IMR-90 (cell line): ENCODE results near the gene ITGAE. TPM values are rescaled to one million over a fixed set of nuclear protein-coding genes. Genes with fewer than 3 reads are reported as not detected.

Experiments used
- ATAC-seq: fragments of 200-7000 bp; cut with Tn5 transposase; 2 replicates; pipeline ENCODE4 v1.9.1; 2020; ENCODE audit warnings: low read depth, mild to moderate bottlenecking, moderate library complexity
- BruUV-seq: library from RNA; stranded (reverse); fragments of 400-500 nt; replicated peaks from 2 replicates; lab custom pipeline; 2021; lab: Mats Ljungman, UMichigan
- CTCF ChIA-PET: fragments of 300-600 bp; formaldehyde crosslinking; extraction: SDS; loops from one replicate; lab custom pipeline; 2021; ENCODE audit warnings: antibody characterized with exemption; lab: Yijun Ruan, JAX
- POLR2A ChIA-PET: fragments of 300-600 bp; sonication (Branson Sonifier 250); formaldehyde crosslinking; loops from one replicate; lab custom pipeline; 2022; ENCODE audit warnings: antibody characterized with exemption; ENCODE audit not compliant: unreplicated experiment; lab: Charles Lee
- DNase-seq: peaks from one replicate; pipeline ENCODE4 v3.0.0; 2013
- H2AFZ ChIP-seq: replicated peaks from 2 replicates; pipeline ENCODE3; 2013; ENCODE audit warnings: low read length, mild to moderate bottlenecking; ENCODE audit not compliant: poor library complexity
- H2AK5ac ChIP-seq: 2 replicates; pipeline ENCODE4 v1.6.1; 2013; ENCODE audit warnings: low read depth, low read length, inconsistent platforms
- H2AK9ac ChIP-seq: replicated peaks from 2 replicates; pipeline ENCODE3; 2013; ENCODE audit warnings: mild to moderate bottlenecking, low read depth, low read length, moderate library complexity; ENCODE audit not compliant: poor library complexity
- H2BK120ac ChIP-seq: 2 replicates; pipeline ENCODE4 v1.6.1; 2013; ENCODE audit warnings: low read depth, low read length, inconsistent platforms
- H2BK15ac ChIP-seq: 3 replicates; pipeline ENCODE4 v1.6.1; 2013; ENCODE audit warnings: low read depth, low read length, inconsistent platforms
- H2BK20ac ChIP-seq: 2 replicates; pipeline ENCODE4 v1.6.1; 2013; ENCODE audit warnings: low read depth, mild to moderate bottlenecking, inconsistent platforms, low read length, moderate library complexity
- H2BK5ac ChIP-seq: 2 replicates; pipeline ENCODE4 v1.6.1; 2013; ENCODE audit warnings: mild to moderate bottlenecking, low read depth, low read length, inconsistent platforms; ENCODE audit not compliant: poor library complexity, severe bottlenecking
- H3K14ac ChIP-seq: replicated peaks from 2 replicates; pipeline ENCODE4 v1.6.1; 2013; ENCODE audit warnings: low read depth, low read length, inconsistent platforms
- H3K18ac ChIP-seq: 2 replicates; pipeline ENCODE4 v1.6.1; 2013; ENCODE audit warnings: low read depth, low read length, control low read depth
- H3K23ac ChIP-seq: 2 replicates; pipeline ENCODE4 v1.6.1; 2013; ENCODE audit warnings: low read depth, low read length, inconsistent platforms
- H3K27ac ChIP-seq: 2 replicates; pipeline ENCODE4 v1.5.1; 2013; ENCODE audit warnings: mild to moderate bottlenecking, control low read depth, low read length; ENCODE audit not compliant: insufficient read depth
- H3K27me3 ChIP-seq: 2 replicates; pipeline ENCODE4 v1.6.1; 2013; ENCODE audit warnings: low read length; ENCODE audit not compliant: control insufficient read depth, insufficient read depth
- H3K36me3 ChIP-seq: 2 replicates; pipeline ENCODE4 v1.6.1; 2013; ENCODE audit warnings: low read length, mixed read lengths; ENCODE audit not compliant: control insufficient read depth, insufficient read depth
- H3K4ac ChIP-seq: 2 replicates; pipeline ENCODE4 v1.6.1; 2013; ENCODE audit warnings: low read depth, low read length, inconsistent platforms
- H3K4me1 ChIP-seq: 2 replicates; pipeline ENCODE4 v1.6.1; 2013; ENCODE audit warnings: low read length, mixed read lengths; ENCODE audit not compliant: control insufficient read depth, insufficient read depth
- H3K4me2 ChIP-seq: 2 replicates; pipeline ENCODE4 v1.6.1; 2013; ENCODE audit warnings: low read depth, mild to moderate bottlenecking, control low read depth, low read length, moderate library complexity
- H3K4me3 ChIP-seq: 2 replicates; pipeline ENCODE4 v1.5.1; 2013; ENCODE audit warnings: low read depth, mild to moderate bottlenecking, control low read depth, low read length, moderate library complexity; ENCODE audit not compliant: insufficient read depth
- H3K56ac ChIP-seq: 2 replicates; pipeline ENCODE4 v1.6.1; 2013; ENCODE audit warnings: low read length, inconsistent platforms; ENCODE audit not compliant: insufficient read depth; ENCODE audit errors: extremely low read depth
- H3K79me1 ChIP-seq, 2 experiments: 2 replicates each; pipeline ENCODE4 v1.6.1; 2013; ENCODE audit warnings: low read length in 2 of 2, inconsistent platforms in 1 of 2, low read depth in 1 of 2
- H3K9ac ChIP-seq: 2 replicates; pipeline ENCODE4 v1.6.1; 2013; ENCODE audit warnings: low read depth, low read length, control low read depth
- H3K9me1 ChIP-seq: 2 replicates; pipeline ENCODE4 v1.6.1; 2013; ENCODE audit warnings: low read length, inconsistent platforms; ENCODE audit not compliant: insufficient read depth
- H3K9me3 ChIP-seq: 2 replicates; pipeline ENCODE4 v1.6.1; 2013; ENCODE audit warnings: low read length; ENCODE audit not compliant: control insufficient read depth, insufficient read depth
- H4K20me1 ChIP-seq: 2 replicates; pipeline ENCODE4 v1.6.1; 2013; ENCODE audit warnings: low read length, inconsistent platforms; ENCODE audit not compliant: insufficient read depth
- H4K5ac ChIP-seq: 2 replicates; pipeline ENCODE4 v1.6.1; 2013; ENCODE audit warnings: mild to moderate bottlenecking, low read depth, low read length, control low read depth
- H4K8ac ChIP-seq, 2 experiments: 2 replicates each; pipeline ENCODE4 v1.6.1; 2013; ENCODE audit warnings: low read depth in 2 of 2, low read length in 2 of 2, control low read depth in 1 of 2, inconsistent platforms in 1 of 2
- H4K91ac ChIP-seq: 2 replicates; pipeline ENCODE4 v1.6.1; 2013; ENCODE audit warnings: low read depth, low read length, inconsistent platforms; ENCODE audit not compliant: insufficient read depth
- RCOR1 ChIP-seq: IDR thresholded peaks from 2 replicates; pipeline ENCODE4 v1.6.1; 2012; ENCODE audit warnings: mild to moderate bottlenecking, low read length, improper control_type of control experiment; ENCODE audit not compliant: insufficient replicate concordance
- USF2 ChIP-seq: fragments of 150-350 bp; IDR thresholded peaks from 2 replicates; pipeline ENCODE4 v1.6.1; 2017; ENCODE audit warnings: mild to moderate bottlenecking, antibody characterized with exemption, low read length, low read depth
- WGBS, 2 experiments: methylation state at CpG; one replicate each; pipeline versions ENCODE4 v1.1.5 to v1.1.7; 2013; ENCODE audit warnings: missing lambda C conversion rate in 2 of 2; ENCODE audit not compliant: insufficient read length in 1 of 2; ENCODE audit errors: extremely low coverage in 2 of 2; 5-methylcytosine and 5-hydroxymethylcytosine counted together
- dilution Hi-C: fragments of 300-500 bp; cut with HindIII; formaldehyde crosslinking; loops from one replicate; pipeline ENCODE4 v1.14.3; 2018; ENCODE audit warnings: low sequenced_read_pairs; ENCODE audit not compliant: unreplicated experiment
- in situ Hi-C: fragments of 300-500 bp; cut with MboI; formaldehyde crosslinking; loops from 3 replicates; pipeline ENCODE4 v1.14.3; 2019; ENCODE audit warnings: low sequenced_read_pairs, inconsistent platforms, mixed read lengths
- intact Hi-C: fragments of 100-400 bp; cut with micrococcal nuclease; formaldehyde crosslinking; loops from 2 replicates; pipeline ENCODE4 v1.10.0; 2022
- polyA plus RNA-seq, 3 experiments: library from polyadenylated mRNA; depleted of rRNA; stranded (reverse); fragments of >200 nt; gene quantifications; 2 replicates each; pipeline ENCODE4 v1.2.3, GENCODE V29; 2012; ENCODE audit warnings: low replicate concordance in 1 of 3
- total RNA-seq: library from RNA; depleted of rRNA; stranded (reverse); fragments of >200 nt; gene quantifications from 2 replicates; pipeline ENCODE4 v1.2.3, GENCODE V29; 2012

The ITGAE gene
- total and polyA plus RNA-seq, 2 of the 4 experiments (the other 2 are of a cell fraction), result 54.1 to 60.8 TPM

GRCh38 chr17:3754458-3755334 lies 46.3 kb downstream of the ITGAE start:
- in situ Hi-C loops (no loop called here), dilution Hi-C loops (no loop called here), intact Hi-C loops (no loop called here)
- no peak overlapping the region for H2AK9ac ChIP-seq
- H4K8ac ChIP-seq, result no peak overlapping the region
- no peak overlapping the region for H2AFZ ChIP-seq
- H4K91ac ChIP-seq, result no peak overlapping the region
- H2BK5ac ChIP-seq, result no peak overlapping the region
- H3K23ac ChIP-seq, result no peak overlapping the region
- no peaks in the 10 kb centered on the region for H3K36me3 ChIP-seq
- DNase-seq, result no peak
- no peak overlapping the region for H3K9ac ChIP-seq
- H3K4me1 ChIP-seq, result no peaks in the 10 kb centered on the region
- no peaks in the 10 kb centered on the region for H3K9me1 ChIP-seq
- H2BK15ac ChIP-seq, result no peak overlapping the region
- WGBS, 2 experiments, result 31% methylated on average over 12 of the region's 56 CpGs; no CpG with 5 or more reads in 1 of the 2 experiments
- no peak overlapping the region for H2BK120ac ChIP-seq
- H3K4me3 ChIP-seq, result no peak overlapping the region
- H3K4ac ChIP-seq, result no peak overlapping the region
- H3K4me2 ChIP-seq, result no peak overlapping the region
- no peak overlapping the region for H2AK5ac ChIP-seq
- peaks cover 5% of the 10 kb centered on the region for H3K9me3 ChIP-seq
- H4K5ac ChIP-seq, result no peak overlapping the region
- H2BK20ac ChIP-seq, result no peak overlapping the region
- no TSS peak for BruUV-seq
- CTCF ChIA-PET, result no interaction called here
- no peak for ATAC-seq
- H3K56ac ChIP-seq, result no peak overlapping the region
- no peak overlapping the region for H3K18ac ChIP-seq
- TF ChIP-seq RCOR1 (no peak), USF2 (peak; percentile 14; the same call in 1 of the 2 replicates)
- POLR2A ChIA-PET, result no interaction called here
- H3K27me3 ChIP-seq, result peaks cover 46% of the 10 kb centered on the region
- no peak overlapping the region for H3K27ac ChIP-seq
- no peak overlapping the region for H3K14ac ChIP-seq
- H4K20me1 ChIP-seq, result no peaks in the 10 kb centered on the region
- no peaks in the 10 kb centered on the region for H3K79me1 ChIP-seq
